Adrenal gland (tissue), 12 donors: ENCODE results near the gene EVA1C. TPM values are rescaled to one million over a fixed set of nuclear protein-coding genes. Genes with fewer than 3 reads are reported as not detected.

Experiments used
- DNase-seq, 7 donors: peaks; one replicate each; pipeline ENCODE4 v3.0.0-alpha.2; 2019 to 2020
- H3K27ac ChIP-seq, 5 donors: fragments of 200-600 bp; sonication (generic) in 4 of 5; 1 replicate in 3 of 5; 2 replicates in 2 of 5; pipeline versions ENCODE4 v1.5.1 to v1.8.0; 2016 to 2020; ENCODE audit warnings: mild to moderate bottlenecking in 1 of 5
- H3K27me3 ChIP-seq: fragments of 200-600 bp; 2 replicates; pipeline ENCODE4 v1.8.0; 2021
- H3K36me3 ChIP-seq, 2 donors: fragments of 200-600 bp; replicated peaks in 1 of 2; 1 replicate in 1 of 2; 2 replicates in 1 of 2; pipeline versions ENCODE4 v1.5.1 to v1.8.0; 2018 to 2022
- H3K4me1 ChIP-seq, 2 donors: fragments of 200-600 bp; replicated peaks in 1 of 2; 1 replicate in 1 of 2; 2 replicates in 1 of 2; pipeline versions ENCODE4 v1.5.1 to v1.8.0; 2018 to 2021
- H3K4me3 ChIP-seq, 4 donors: fragments of 200-600 bp; sonication (generic) in 3 of 4; one replicate each; pipeline ENCODE4 v1.5.1; 2016 to 2018
- H3K9me3 ChIP-seq, 3 donors: fragments of 200-600 bp; sonication (generic) in 1 of 3; replicated peaks in 1 of 3; 1 replicate in 2 of 3; 2 replicates in 1 of 3; pipeline versions ENCODE4 v1.5.1 to v1.8.0; 2016 to 2021
- POLR2A ChIP-seq, 2 donors: fragments of 450-650 bp; IDR thresholded peaks; one replicate each; pipeline ENCODE4 v1.6.1; 2017; ENCODE audit warnings: antibody characterized with exemption in 2 of 2, mild to moderate bottlenecking in 2 of 2, moderate library complexity in 1 of 2
- WGBS, 4 donors: extraction: QIAGEN DNeasy Blood & Tissue Kit in 2 of 4; methylation state at CpG; one replicate each; pipeline versions ENCODE4 v1.1.5 to v1.1.7; 2013 to 2017; 5-methylcytosine and 5-hydroxymethylcytosine counted together
- intact Hi-C, 2 donors: fragments of 100-400 bp; cut with DNase I; formaldehyde crosslinking; loops; one replicate each; pipeline versions ENCODE4 v1.14.1 to v1.15.0; 2022 to 2023
- polyA plus RNA-seq, 3 donors: library from polyadenylated mRNA; stranded (reverse); fragments of 200-250 nt in 2 of 3; fragments of 350-450 nt in 1 of 3; fragmentation: Illumina TruSeq in 1 of 3; extraction: RNeasy Lipid Tissue Mini Kit (QIAGEN cat#74804) in 1 of 3; gene quantifications; one replicate each; pipeline ENCODE4 v1.2.3, GENCODE V29; 2013 to 2014
- total RNA-seq, 9 donors: library from RNA; depleted of rRNA in 4 of 9; stranded (reverse); fragments of >200 nt in 4 of 9; fragments of 120-200 nt in 1 of 9; fragmentation: NEBNext Ultra II Directional in 1 of 9; extraction: Animal tissue kit (Norgen Biotek cat#: 25700) in 1 of 9; gene quantifications; one replicate each; pipeline versions ENCODE4 v1.1.0 to v1.2.4, GENCODE V29; 2013 to 2023
- TF ChIP-seq, protein P1 (sequence below), 6 experiments: fragments of 450-650 bp in 4 of 6; fragments of 200-600 bp in 2 of 6; sonication (generic) in 1 of 6; IDR thresholded peaks; 1 replicate in 5 of 6; 2 replicates in 1 of 6; pipeline versions ENCODE4 v1.5.1 to v1.8.0; 2016 to 2021; ENCODE audit warnings: antibody characterized with exemption in 6 of 6, mild to moderate bottlenecking in 2 of 6, moderate library complexity in 1 of 6
- donor health status: healthy with polysubstance abuse.
- donor health status: Bipolar disorder and iron deficiency.
- donor health status: DM: yes; HTN: yes; CAD: no.
- donor health status: DM: no; HTN: no; CAD: no.
- donor health status: DM: no; HTN: no; CAD: no.
- donor health status: DM: yes; HTN: yes; CAD: no.

EVA1C gene
- total and polyA plus RNA-seq, 12 donors: 0.94 to 33.2 (median 12.1) TPM

DNA sequence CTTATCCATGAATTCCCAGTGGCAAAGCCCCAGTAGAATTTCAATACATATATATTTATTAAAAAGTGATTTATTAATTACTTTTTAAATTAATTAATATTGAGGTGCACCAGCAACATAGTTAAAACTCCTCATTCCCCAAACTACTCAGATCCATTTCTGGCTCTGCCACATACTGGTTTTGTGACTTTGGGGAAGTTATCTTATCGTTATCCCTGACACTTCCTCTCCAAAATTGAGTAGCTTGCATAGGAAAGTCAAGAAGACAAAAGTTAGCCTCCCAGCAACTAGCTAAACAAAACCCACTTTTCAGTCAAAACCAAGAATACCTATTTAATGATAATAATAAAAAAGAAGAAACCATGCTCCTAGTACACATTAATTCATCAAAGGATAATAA is 136.9 kb downstream of the EVA1C start:
- Histone ChIP-seq H3K4me1 (no peaks in the 10 kb centered on the region), H3K9me3 (no peaks in the 10 kb centered on the region), H3K4me3 (no peak overlapping the region), H3K27me3 (no peaks in the 10 kb centered on the region), H3K27ac (no peak overlapping the region), H3K36me3 (no peaks in the 10 kb centered on the region)
- TF ChIP-seq POLR2A (IDR thresholded peaks at IDR 0.05): no peak
- TF ChIP-seq, protein P1, sequence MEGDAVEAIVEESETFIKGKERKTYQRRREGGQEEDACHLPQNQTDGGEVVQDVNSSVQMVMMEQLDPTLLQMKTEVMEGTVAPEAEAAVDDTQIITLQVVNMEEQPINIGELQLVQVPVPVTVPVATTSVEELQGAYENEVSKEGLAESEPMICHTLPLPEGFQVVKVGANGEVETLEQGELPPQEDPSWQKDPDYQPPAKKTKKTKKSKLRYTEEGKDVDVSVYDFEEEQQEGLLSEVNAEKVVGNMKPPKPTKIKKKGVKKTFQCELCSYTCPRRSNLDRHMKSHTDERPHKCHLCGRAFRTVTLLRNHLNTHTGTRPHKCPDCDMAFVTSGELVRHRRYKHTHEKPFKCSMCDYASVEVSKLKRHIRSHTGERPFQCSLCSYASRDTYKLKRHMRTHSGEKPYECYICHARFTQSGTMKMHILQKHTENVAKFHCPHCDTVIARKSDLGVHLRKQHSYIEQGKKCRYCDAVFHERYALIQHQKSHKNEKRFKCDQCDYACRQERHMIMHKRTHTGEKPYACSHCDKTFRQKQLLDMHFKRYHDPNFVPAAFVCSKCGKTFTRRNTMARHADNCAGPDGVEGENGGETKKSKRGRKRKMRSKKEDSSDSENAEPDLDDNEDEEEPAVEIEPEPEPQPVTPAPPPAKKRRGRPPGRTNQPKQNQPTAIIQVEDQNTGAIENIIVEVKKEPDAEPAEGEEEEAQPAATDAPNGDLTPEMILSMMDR (IDR thresholded peaks at IDR 0.05): no peak
- no peak for DNase-seq
- WGBS, 4 donors: 60 to 75% (median 63%) methylated on average over 1 of the region's 1 CpG
- intact Hi-C loops: no loop called here

DNA sequence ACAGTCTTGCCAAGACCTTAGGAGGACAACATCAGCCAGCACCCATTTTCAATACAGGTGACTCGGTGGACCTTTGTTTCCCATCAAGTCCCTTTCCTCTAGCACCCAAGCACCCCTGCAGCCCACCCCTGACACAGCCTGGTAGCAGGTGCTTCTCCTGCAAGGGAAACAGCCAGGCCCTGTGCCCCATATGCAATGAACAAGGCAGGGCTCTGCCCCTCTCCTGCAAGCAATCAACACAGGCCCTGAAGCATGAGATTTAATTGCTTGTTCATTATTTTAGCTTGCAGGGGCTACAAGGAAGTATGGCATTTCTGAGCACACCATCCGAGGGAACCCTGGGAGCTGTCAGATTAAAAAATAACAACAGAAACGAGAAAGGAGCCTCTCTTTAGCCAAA is 137.4 kb downstream of the EVA1C start:
- Histone ChIP-seq H3K9me3 (no peaks in the 10 kb centered on the region), H3K4me1 (no peaks in the 10 kb centered on the region), H3K27me3 (no peaks in the 10 kb centered on the region), H3K4me3 (no peak overlapping the region), H3K27ac (no peak overlapping the region), H3K36me3 (no peaks in the 10 kb centered on the region)
- no peak for DNase-seq
- intact Hi-C loops: no loop called here
- TF ChIP-seq, protein P1 (IDR thresholded peaks at IDR 0.05): no peak
- no peak for TF ChIP-seq POLR2A (IDR thresholded peaks at IDR 0.05)
- WGBS, 4 donors: 45 to 83% (median 69%) methylated on average over 3 of the region's 3 CpGs

- no peak overlapping the region for H3K4me3 ChIP-seq
- no peaks in the 10 kb centered on the region for H3K27me3 ChIP-seq
- intact Hi-C loops: no loop called here
- no peaks in the 10 kb centered on the region for H3K9me3 ChIP-seq
- no peak overlapping the region for H3K27ac ChIP-seq
- no peak for DNase-seq
- no peaks in the 10 kb centered on the region for H3K4me1 ChIP-seq
- TF ChIP-seq, protein P1 (IDR thresholded peaks at IDR 0.05): no peak
- no peak for TF ChIP-seq POLR2A (IDR thresholded peaks at IDR 0.05)
- no peaks in the 10 kb centered on the region for H3K36me3 ChIP-seq
- WGBS, 4 donors: 85 to 93% (median 90%) methylated on average over 4 of the region's 4 CpGs
Measured at GRCh38 chr21:32554832-32555638, 142.5 kb downstream of the EVA1C start.

- Histone ChIP-seq H3K4me1 (no peaks in the 10 kb centered on the region), H3K4me3 (no peak overlapping the region), H3K36me3 (no peaks in the 10 kb centered on the region), H3K27ac (no peak overlapping the region), H3K9me3 (no peaks in the 10 kb centered on the region), H3K27me3 (no peaks in the 10 kb centered on the region)
- WGBS, 4 donors: 77 to 89% (median 80%) methylated on average over 3 of the region's 3 CpGs
- TF ChIP-seq, protein P1 (IDR thresholded peaks at IDR 0.05): no peak
- TF ChIP-seq POLR2A (IDR thresholded peaks at IDR 0.05): no peak
- intact Hi-C loops: no loop called here
- no peak for DNase-seq
Measured at GRCh38 chr21:32558106-32558505, 145.6 kb downstream of the EVA1C start.
